WERI-Rb-1 (cell line): ENCODE measurements around the gene LRRC8C.

Experiments
- DNase-seq: peaks from one replicate; pipeline ENCODE4 v3.0.0-alpha.2; 2020
- H3K27ac ChIP-seq: fragments of 250-450 bp; sonication (Bioruptor Pico); 2 replicates; pipeline ENCODE4 v1.5.1; 2020; ENCODE audit warnings: mild to moderate bottlenecking, moderate library complexity
- H3K27me3 ChIP-seq: fragments of 250-450 bp; sonication (Bioruptor Pico); 2 replicates; pipeline ENCODE4 v1.5.1; 2021; ENCODE audit warnings: mild to moderate bottlenecking, low read depth, moderate library complexity; ENCODE audit not compliant: insufficient read depth, severe bottlenecking
- H3K36me3 ChIP-seq: fragments of 250-450 bp; sonication (Bioruptor Pico); 2 replicates; pipeline ENCODE4 v1.5.1; 2020; ENCODE audit warnings: mild to moderate bottlenecking, moderate library complexity
- H3K4me3 ChIP-seq: 2 replicates; pipeline ENCODE4 v1.5.1; 2011; ENCODE audit warnings: low read depth, mild to moderate bottlenecking, control low read depth, low read length
- H3K9me3 ChIP-seq: fragments of 250-450 bp; sonication (Bioruptor Pico); 2 replicates; pipeline ENCODE4 v1.5.1; 2021; ENCODE audit warnings: mild to moderate bottlenecking, moderate library complexity; ENCODE audit not compliant: severe bottlenecking
- TF ChIP-seq, protein P1 (sequence below): IDR thresholded peaks from 2 replicates; pipeline ENCODE4 v1.5.1; 2011; ENCODE audit warnings: low read depth, mild to moderate bottlenecking, control low read depth, inconsistent platforms, low read length

LRRC8C gene

DNA sequence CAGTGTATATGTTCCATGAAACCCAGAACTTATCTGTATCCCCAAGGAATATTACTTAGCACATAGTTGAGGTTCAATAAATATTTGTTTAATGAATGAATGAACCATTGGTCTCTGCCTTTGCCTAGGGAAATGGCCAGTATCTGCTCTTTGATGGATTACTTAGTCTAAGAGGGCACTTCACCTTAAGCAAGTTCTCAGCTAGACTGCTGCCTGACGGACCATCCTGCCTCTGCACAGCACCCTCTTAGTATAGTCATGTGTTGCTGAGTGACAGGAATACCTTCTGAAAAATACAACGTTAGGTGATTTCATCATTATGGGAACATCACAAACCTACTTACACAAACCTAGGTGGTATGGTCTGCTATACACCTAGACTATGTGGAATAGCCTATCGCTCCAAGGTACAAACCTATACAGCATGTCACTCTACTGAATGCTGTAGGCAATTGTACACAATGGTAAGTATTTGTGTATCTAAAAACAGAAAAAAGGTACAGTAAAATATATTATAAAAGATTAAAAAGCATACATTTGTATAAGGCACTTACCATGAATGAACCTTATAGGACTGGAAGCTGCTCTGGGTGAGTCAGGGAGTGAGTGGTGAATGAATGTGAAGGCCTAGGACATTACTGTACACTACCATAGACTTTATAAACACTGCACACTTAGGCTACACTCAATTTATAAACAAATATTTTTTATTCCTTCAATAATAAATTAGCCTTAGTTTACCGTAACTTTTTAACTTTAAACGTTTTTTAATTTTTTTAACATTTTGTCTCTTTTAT, 104.2 kb downstream of the LRRC8C start:
- no peak overlapping the region for H3K27ac ChIP-seq
- TF ChIP-seq, protein P1, sequence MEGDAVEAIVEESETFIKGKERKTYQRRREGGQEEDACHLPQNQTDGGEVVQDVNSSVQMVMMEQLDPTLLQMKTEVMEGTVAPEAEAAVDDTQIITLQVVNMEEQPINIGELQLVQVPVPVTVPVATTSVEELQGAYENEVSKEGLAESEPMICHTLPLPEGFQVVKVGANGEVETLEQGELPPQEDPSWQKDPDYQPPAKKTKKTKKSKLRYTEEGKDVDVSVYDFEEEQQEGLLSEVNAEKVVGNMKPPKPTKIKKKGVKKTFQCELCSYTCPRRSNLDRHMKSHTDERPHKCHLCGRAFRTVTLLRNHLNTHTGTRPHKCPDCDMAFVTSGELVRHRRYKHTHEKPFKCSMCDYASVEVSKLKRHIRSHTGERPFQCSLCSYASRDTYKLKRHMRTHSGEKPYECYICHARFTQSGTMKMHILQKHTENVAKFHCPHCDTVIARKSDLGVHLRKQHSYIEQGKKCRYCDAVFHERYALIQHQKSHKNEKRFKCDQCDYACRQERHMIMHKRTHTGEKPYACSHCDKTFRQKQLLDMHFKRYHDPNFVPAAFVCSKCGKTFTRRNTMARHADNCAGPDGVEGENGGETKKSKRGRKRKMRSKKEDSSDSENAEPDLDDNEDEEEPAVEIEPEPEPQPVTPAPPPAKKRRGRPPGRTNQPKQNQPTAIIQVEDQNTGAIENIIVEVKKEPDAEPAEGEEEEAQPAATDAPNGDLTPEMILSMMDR = no peak
- no peaks in the 10 kb centered on the region for H3K27me3 ChIP-seq
- no peaks in the 10 kb centered on the region for H3K9me3 ChIP-seq
- DNase-seq = no peak
- H3K36me3 ChIP-seq = no peaks in the 10 kb centered on the region
- H3K4me3 ChIP-seq = no peak overlapping the region

DNA sequence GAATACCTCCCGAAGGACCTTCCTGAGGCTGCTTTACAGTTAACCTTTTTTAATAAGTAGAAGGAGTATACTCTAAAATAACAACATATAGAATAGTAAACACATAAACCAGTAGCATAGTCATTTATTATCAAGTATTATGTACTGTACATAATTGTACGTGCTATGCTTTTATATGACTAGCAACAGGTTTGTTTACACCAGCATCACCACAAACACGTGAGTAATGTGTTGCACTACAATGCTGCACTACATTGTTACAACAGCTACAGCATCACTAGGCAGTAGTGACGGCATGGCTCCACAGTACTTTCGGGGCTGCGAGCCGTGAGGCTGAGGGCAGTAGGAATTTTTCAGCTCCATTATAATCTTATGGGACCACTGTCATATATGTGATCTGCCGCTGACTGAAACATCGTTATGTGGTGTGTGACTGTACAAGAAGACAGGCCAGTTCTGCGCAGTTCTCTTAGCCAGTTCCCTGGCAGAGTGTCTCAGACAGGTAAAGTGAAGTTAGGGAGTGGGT, 105.1 kb downstream of the LRRC8C start:
- no peaks in the 10 kb centered on the region for H3K36me3 ChIP-seq
- H3K27ac ChIP-seq = no peak overlapping the region
- H3K4me3 ChIP-seq = no peak overlapping the region
- H3K9me3 ChIP-seq = no peaks in the 10 kb centered on the region
- TF ChIP-seq, protein P1 = no peak
- no peak for DNase-seq
- no peaks in the 10 kb centered on the region for H3K27me3 ChIP-seq

DNA sequence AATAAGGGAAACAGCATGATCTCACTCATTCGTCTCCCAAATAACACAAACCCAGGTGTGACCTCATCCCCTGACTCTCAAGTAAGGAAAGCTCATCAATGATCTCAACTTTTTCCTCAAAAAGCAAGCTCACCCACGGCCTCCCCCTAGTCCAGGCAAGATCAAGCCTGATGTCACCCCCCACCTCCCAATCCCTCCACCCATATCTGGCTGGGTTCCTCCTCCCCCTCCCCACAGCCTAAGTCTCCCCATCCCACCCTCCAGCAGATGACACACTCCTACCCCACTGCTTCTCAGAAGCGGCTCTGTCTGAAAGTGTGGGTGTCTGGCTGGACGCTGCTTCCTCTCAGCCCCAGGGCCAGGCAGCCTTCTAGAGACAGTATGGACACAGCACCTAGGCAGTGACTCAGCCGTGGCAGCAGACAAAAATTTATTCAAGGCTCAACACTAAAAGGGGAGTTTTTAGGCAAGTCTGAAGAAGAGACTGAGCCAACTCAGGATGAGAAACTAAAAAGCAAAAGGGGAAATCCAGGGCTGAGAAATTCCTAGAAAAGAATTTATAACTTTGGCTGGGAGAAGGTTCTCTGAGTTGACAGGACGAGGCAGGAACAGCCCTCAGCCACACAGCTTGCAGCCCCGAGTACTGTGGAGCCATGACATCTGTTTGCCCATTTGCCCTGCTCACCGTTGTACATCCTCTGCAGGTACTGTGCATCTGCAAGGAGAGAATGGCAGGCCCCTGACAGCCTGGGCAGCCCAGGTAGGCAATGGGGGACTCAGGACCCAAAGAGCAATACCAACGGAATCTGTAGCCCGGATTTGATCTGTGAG, 106.3 kb downstream of the LRRC8C start:
- H3K4me3 ChIP-seq = no peak overlapping the region
- no peak for DNase-seq
- no peaks in the 10 kb centered on the region for H3K27me3 ChIP-seq
- no peak overlapping the region for H3K27ac ChIP-seq
- H3K9me3 ChIP-seq = no peaks in the 10 kb centered on the region
- TF ChIP-seq, protein P1 = no peak
- no peaks in the 10 kb centered on the region for H3K36me3 ChIP-seq

DNA sequence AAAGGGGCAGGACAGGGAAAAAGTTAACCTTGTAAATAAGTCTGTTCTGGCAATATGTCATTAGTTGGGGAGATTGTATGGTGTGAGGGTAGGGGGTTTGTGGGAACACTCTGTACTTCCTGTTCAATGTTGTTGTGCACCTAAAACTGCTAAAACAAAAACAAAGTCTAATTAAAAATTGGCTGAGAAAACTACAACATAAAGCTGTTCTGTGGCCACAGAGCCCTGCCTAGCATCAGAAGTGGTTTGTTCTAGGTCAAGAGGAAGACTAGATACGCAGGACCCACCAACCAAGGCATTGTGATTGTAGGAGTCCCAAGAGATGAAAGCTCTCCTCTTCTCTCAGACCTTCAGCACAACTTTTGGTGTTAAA, 106.9 kb downstream of the LRRC8C start:
- Histone ChIP-seq H3K9me3 (no peaks in the 10 kb centered on the region), H3K27ac (no peak overlapping the region), H3K36me3 (no peaks in the 10 kb centered on the region), H3K4me3 (no peak overlapping the region), H3K27me3 (no peaks in the 10 kb centered on the region)
- no peak for DNase-seq
- TF ChIP-seq, protein P1 = no peak

DNA sequence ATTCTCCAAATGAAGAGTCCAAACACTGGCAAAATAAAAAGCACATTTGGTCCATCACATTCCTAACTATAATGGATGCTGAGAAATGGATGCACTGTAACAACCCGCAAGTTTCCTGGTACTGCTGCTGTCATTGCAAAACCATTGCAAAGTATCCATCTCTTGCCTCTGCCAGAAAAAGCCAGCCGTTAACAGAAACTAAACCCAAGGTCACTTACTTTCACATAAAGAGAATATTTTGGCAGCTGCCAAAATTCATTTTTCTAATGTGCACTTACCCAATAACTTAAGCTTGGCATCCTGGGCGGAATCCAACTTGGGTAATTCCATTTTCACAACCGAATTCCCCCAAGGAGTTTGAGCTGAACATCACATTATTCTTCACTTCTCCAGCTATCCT, 110.9 kb downstream of the LRRC8C start:
- Histone ChIP-seq H3K9me3 (no peaks in the 10 kb centered on the region), H3K27ac (no peak overlapping the region), H3K4me3 (no peak overlapping the region), H3K27me3 (no peaks in the 10 kb centered on the region), H3K36me3 (no peaks in the 10 kb centered on the region)
- no peak for DNase-seq
- TF ChIP-seq, protein P1 = no peak
